ENCODE measurements around the gene PARD3. TPM values are rescaled to one million over a fixed set of nuclear protein-coding genes. Genes with fewer than 3 reads are reported as not detected.

Gene PARD3
- polyA plus RNA-seq, 3 donors = 0.51 TPM; not detected in 2

- Mint-ChIP-seq H3K36me3 (no peaks in the 10 kb centered on the region), H3K4me3 (no peak overlapping the region), H3K9me3 (no peaks in the 10 kb centered on the region), H3K4me1 (no peaks in the 10 kb centered on the region), H3K27me3 (ENCODE audit: low read depth in 3 of 3) (no peaks in the 10 kb centered on the region), H3K27ac (no peak overlapping the region)
- H3K4me1 ChIP-seq (ENCODE audit: control insufficient read depth in 1 of 2, insufficient read depth in 2 of 2, low read length in 2 of 2) = no peaks in the 10 kb centered on the region
- no peak overlapping the region for H3K27ac ChIP-seq (ENCODE audit: low read depth in 1 of 2, low read length in 2 of 2)
- WGBS (ENCODE audit: insufficient coverage) = 100% methylated on average over 2 of the region's 4 CpGs
- no peaks in the 10 kb centered on the region for H3K79me2 ChIP-seq (ENCODE audit: insufficient read depth, low read length)
- no peak for DNase-seq
- intact Hi-C loops (cut with micrococcal nuclease) = no loop called here
- H3K4me3 ChIP-seq (replicated peaks in 1 of 3; ENCODE audit: low read depth in 2 of 3, low read length in 3 of 3) = no peak overlapping the region
- no peaks in the 10 kb centered on the region for H3K36me3 ChIP-seq (replicated peaks in 1 of 2; ENCODE audit: control insufficient read depth in 1 of 2, insufficient read depth in 2 of 2, low read length in 2 of 2)
- no peak overlapping the region for H2AFZ ChIP-seq (ENCODE audit: insufficient read depth, low read depth, low read length, poor library complexity, severe bottlenecking)
- no peaks in the 10 kb centered on the region for H3K27me3 ChIP-seq (ENCODE audit: control insufficient read depth in 2 of 2, insufficient read depth in 2 of 2, low read length in 2 of 2)
- TF ChIP-seq CTCF (IDR thresholded peaks at IDR 0.05) = no peak
- H4K20me1 ChIP-seq (ENCODE audit: insufficient read depth, low read length) = no peaks in the 10 kb centered on the region
- H3K9ac ChIP-seq (ENCODE audit: insufficient read depth, low read length, poor library complexity, severe bottlenecking) = no peak overlapping the region
- H3K4me2 ChIP-seq (replicated peaks; ENCODE audit: extremely low read depth, low read length, poor library complexity, severe bottlenecking) = no peak overlapping the region
- H3K9me3 ChIP-seq (replicated peaks in 1 of 2; ENCODE audit: control insufficient read depth in 1 of 2, insufficient read depth in 1 of 2, low read length in 2 of 2) = no peaks in the 10 kb centered on the region
Measured at GRCh38 chr10:34384372-34384771, 430.7 kb downstream of the PARD3 start.

GRCh38 chr10:34382626-34383025 lies 432.5 kb downstream of the PARD3 start:
- Mint-ChIP-seq H3K36me3 (no peaks in the 10 kb centered on the region), H3K27ac (no peak overlapping the region), H3K4me1 (no peaks in the 10 kb centered on the region), H3K9me3 (no peaks in the 10 kb centered on the region), H3K4me3 (no peak overlapping the region), H3K27me3 (ENCODE audit: low read depth in 3 of 3) (no peaks in the 10 kb centered on the region)
- Histone ChIP-seq H3K4me3 (replicated peaks in 1 of 3; ENCODE audit: low read depth in 2 of 3, low read length in 3 of 3) (no peak overlapping the region), H3K4me1 (ENCODE audit: control insufficient read depth in 1 of 2, insufficient read depth in 2 of 2, low read length in 2 of 2) (no peaks in the 10 kb centered on the region), H3K4me2 (replicated peaks; ENCODE audit: extremely low read depth, low read length, poor library complexity, severe bottlenecking) (no peak overlapping the region), H2AFZ (ENCODE audit: insufficient read depth, low read depth, low read length, poor library complexity, severe bottlenecking) (no peak overlapping the region), H3K79me2 (ENCODE audit: insufficient read depth, low read length) (no peaks in the 10 kb centered on the region), H3K27ac (ENCODE audit: low read depth in 1 of 2, low read length in 2 of 2) (no peak overlapping the region), H3K36me3 (replicated peaks in 1 of 2; ENCODE audit: control insufficient read depth in 1 of 2, insufficient read depth in 2 of 2, low read length in 2 of 2) (no peaks in the 10 kb centered on the region), H3K9ac (ENCODE audit: insufficient read depth, low read length, poor library complexity, severe bottlenecking) (no peak overlapping the region), H3K9me3 (replicated peaks in 1 of 2; ENCODE audit: control insufficient read depth in 1 of 2, insufficient read depth in 1 of 2, low read length in 2 of 2) (no peaks in the 10 kb centered on the region), H3K27me3 (ENCODE audit: control insufficient read depth in 2 of 2, insufficient read depth in 2 of 2, low read length in 2 of 2) (no peaks in the 10 kb centered on the region), H4K20me1 (ENCODE audit: insufficient read depth, low read length) (no peaks in the 10 kb centered on the region)
- WGBS (ENCODE audit: insufficient coverage) = 97% methylated on average over 5 of the region's 10 CpGs
- intact Hi-C loops (cut with micrococcal nuclease) = no loop called here
- no peak for DNase-seq
- TF ChIP-seq CTCF (IDR thresholded peaks at IDR 0.05) = no peak

Measured in CD14-positive monocyte (primary cell).